PC-9 (cell line): Measurements from ENCODE around the gene TMEM11.

Experiments used
- CTCF ChIP-seq: fragments of 200-600 bp; sonication (generic); conservative IDR thresholded peaks from 2 replicates; pipeline ENCODE4 v1.6.1; 2017; ENCODE audit warnings: mixed run types, antibody characterized with exemption, mild to moderate bottlenecking, moderate library complexity
- EZH2 ChIP-seq: fragments of 200-600 bp; sonication (generic); IDR thresholded peaks from 2 replicates; pipeline ENCODE4 v1.8.0; 2017; ENCODE audit warnings: antibody characterized with exemption, low read depth

DNA sequence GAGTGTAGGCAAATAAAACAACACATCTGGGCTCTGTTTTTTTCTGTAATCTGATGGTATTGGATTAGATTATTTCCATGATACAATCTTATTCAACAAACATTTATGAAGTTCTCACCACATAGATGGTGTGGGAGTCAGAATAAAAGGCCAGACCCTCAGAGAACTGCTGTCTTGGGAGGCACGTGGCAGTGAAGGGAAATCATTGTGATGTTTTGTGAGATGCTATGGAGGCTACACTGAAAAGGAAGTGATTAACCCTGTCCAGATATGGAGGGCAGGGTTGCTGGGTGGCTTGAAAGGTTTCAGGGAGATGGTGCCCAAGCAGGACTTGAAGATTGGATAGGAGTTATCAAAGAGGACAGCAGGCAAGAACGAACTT lies 51.6 kb downstream of the TMEM11 start:
- TF ChIP-seq CTCF (no peak), EZH2 (no peak)
